GM10847 (cell line): Measurements from ENCODE around the gene TCF3.

Source experiments
- POLR2A ChIP-seq: IDR thresholded peaks from 2 replicates; pipeline ENCODE4 v1.6.1; 2011; ENCODE audit not compliant: insufficient read length; ENCODE audit errors: extremely low read depth

TCF3 gene

DNA sequence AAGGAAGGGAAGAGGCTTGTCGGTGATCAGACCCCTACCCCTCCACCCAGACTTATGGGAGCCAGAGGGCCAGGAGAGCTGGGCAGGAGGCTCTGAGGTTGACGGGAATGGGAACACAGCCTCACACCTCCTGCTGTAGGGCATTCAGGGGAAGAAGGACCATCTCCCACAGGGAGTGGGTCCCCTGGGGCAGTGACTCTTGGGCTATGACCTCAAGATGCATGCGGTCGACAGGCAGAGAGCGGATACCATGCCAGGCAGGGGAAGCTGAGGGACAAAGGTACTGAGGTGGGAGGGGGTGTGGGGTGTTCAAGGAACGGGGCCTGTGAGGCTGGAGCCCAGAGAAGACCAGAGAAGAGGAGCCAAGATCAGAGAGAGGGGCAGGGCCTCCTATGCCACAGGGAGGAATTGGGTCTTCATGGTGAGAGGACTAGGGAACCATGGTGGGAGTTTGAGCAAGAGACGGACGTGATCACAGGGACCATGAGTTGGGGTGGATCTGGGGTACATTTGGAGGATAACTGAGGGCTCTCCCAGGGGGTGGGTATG lies 4.6 kb upstream of the TCF3 start:
- TF ChIP-seq POLR2A = no peak

DNA sequence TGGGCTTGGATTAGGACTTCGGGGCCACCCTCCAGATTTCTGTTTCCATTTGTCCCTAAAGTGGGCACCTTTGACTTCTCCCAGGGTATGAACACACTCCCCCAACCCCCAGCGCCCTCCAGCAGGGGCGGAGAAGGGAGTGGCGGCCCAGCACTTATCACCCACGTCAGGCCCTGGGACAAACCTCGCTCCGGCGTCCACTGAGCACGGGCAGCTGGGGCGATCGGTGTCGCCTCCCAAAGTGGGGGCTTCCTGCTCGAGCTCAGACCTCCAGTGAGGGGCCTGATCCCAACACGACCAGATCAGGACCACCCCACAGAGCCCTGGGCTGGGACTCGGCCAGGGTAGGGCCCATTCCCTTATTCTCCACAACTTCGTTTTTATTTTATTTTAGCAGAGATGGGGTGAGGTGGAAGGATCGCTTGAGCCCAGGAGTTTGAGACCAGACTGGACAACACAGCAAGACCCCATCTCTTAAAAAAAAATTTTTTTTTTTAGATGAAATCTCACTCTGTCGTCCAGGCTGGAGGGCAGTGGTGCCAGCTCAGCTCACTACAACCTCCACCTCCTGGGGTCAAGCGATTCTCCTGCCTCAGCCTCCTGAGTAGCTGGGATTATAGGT lies 3.7 kb upstream of the TCF3 start:
- no peak for TF ChIP-seq POLR2A

DNA sequence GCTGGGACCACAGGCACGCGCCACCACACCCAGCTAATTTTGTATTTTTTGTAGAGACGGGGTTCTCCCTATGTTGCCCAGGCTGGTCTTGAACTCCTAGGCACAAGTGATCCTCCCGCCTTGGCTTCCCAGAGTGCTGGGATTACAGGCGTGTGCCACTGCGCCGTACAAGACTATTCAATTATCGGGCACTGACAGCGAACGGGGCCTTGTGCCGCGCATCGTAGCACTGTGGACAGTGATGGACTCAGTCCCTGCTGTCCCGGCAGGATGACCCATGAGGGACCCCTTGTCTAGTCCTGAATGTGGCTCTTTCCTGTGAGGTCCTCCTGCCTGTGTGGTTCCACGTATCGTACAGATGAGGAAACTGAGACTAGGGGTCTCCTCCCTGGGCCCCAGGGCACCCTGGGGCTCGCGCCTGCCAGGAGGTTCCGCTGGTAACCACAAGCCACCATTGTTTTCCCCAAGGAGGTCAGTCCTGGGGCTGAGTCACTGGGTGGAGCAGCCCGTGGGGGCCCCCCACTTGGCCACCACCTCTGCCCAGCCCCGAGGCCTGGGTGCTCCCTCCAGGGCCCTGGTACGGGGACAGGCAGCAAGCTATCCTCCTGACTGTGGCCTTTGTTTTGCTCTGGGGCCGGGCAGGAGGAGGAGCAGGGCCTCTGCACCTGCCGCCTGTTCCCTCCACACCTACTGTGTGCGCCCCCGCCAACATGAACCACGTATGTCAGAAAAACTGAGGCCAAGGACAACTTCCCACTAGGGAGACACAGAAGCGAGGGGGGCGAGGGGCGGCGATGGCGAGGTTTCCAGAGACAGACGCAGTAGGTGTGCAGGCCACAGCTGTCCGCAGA lies 2.9 kb upstream of the TCF3 start:
- no peak for TF ChIP-seq POLR2A

DNA sequence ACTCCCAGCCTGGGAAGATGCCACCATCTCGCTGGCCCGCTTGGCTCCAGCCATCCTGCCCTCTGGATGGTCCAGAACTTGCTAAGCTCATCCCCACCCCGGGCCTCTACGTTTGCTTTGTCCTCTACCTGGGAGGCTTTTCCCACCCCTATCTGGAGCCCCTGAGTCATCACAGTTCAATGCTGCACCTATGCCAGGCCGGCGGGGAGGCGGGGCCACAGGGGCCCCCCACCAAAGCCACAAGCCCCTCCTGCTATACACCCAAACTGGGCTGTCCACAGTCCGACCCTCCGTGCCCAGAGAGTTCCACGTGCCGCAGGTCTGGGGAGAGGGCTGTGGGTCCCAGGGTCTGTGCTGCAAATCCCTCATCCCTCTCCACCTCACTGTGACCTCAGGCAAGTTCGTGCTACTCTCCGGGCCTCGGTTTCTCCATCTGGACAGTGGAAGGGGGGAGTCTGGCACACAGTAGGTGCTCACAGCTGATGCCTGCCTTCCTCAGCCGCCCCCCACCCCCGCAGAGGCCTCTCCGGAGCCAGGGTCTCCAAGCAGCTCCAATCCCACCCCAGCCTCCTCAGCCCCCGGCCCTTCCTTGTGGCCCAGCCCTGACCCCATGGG lies 1.9 kb upstream of the TCF3 start:
- TF ChIP-seq POLR2A = no peak

DNA sequence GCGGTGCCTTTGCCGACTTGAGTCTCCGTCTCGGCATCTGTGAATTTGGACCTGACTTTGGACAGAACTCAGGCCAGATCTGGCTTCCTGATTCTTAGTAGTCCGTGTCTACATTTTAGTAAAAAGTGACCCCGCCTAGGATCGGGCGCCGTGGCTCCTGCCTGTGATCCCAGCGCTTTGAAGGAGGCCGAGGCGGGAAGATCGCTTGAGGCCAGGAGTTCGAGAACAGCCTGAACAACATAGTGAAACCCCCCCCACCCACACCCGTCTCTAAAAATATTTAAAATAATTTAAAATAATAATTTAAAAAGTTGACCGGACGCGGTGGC lies 849 bp upstream of the TCF3 start:
- no peak for TF ChIP-seq POLR2A

DNA sequence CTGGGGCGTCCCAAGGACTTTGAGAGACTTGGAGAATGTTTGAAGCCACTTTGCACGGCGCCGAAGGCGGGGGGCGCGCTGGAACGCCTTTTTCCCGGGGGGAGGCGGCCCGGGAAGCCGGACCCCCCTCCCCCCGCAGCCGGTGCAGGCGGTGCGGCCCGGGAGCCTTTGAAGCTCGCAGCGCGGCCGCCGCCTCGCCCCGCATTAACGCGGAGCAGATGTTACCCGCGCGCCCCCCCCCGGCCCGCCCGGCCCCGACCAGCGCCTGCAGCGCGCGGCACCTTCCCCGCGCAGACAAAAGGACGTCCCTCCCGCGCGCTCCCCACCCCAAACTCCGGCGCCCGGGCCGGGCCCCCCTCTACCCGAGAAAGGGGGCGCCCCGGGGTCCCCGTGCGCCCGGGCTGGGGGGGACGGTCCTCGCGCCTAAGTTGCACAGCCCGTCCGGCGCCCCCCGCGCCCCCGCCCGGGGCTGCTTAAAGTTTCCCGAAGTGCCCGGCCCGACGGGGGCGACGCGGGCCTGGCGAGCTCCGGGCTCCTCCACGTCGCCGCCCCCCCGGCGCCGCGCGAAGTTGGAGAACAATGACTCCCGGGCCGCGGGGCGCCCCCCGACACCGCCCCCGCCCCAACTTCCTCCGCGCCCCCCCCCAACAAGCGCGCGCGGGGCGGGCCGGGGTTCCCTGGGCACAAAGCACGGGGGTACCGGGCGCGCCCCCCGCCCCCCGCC lies 685 bp downstream of the TCF3 start:
- TF ChIP-seq POLR2A = peak; percentile 8

DNA sequence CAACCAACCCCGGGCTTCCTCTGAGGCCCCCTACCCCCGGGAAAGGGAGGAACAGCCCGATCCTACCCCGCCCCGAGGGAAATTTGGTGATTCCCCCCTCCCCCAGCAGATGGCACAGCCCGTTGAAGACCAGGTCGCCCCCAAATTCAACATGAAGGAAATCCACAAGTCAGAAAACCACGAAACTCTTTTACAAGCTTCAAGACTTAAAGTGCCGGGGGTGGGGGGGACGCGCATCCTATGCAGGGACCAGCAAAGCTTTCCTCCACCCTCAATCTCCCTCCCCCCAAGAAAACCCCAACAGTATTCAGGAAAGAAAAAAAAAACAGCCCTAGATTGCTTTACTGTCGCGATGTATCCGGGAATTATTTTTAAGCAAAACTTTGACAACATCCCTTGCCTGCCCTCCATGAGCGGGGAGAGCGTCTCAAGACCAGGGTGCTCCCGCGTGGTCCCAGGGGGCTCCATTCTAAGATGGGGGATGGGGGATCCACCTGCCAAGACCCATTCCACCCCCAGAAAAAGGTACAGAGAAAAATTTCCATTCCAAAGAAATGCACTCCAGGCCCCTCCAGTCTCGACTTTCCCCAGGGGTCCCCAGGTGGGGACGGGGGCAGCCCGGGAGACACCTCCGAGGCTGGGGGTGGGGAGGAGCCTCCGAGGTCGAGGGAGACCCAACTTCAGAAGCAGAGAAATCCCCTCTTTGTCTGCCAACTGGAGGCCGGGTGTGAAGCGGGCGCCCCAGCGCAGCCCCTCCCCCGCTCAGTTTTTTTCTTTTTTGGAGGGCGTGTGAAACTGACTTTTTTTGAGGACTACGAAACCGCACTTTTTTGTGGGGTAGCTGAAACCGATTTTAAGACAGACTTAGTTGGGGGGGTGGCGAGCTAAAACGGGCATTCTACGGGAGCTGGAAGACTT lies 1.5 kb downstream of the TCF3 start:
- no peak for TF ChIP-seq POLR2A

DNA sequence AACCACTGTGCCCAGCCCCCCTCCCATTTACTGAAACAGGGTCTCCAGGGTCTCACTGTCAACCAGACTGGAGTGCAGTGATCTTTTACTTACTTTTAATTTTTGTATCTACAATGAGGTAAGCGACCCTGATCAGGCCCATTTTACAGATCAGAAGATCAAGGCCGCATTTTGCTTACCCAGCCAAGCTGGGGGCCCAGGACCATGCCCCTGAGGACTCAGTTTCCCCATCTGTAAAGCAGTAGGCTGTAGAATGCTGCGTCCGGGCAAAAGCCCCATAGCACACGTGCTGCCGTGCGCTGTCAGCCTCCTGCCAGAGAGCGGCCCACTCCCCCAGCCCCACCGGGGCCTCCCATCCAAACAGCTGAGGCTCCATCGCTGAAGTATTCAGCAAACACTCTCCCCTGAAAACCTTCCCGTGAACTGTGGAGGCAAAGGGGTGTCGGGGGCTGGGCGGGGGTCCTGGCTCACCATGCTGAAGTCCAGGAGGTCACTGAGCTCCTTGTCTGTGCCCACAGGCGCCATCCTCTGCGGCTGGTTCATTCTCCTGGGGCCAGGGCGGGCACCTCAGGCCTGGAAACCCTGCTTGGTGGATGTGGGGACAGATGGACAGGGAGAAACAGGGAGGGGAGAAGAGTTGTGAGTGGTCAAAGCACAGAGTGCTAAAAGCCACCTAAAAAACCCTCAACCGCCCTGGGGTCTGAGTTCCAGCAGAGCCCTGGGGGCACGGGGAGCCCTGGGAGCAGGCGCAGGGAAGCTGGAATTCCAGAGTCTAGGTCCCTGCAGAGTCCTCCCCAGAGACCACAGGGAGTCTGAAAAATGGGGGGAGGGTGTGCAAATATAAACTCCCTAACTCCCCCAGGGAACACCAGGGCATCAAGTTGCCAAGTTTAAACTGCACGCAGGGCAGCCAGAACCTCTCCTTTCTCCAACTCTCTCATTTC lies 2.4 kb downstream of the TCF3 start:
- no peak for TF ChIP-seq POLR2A

DNA sequence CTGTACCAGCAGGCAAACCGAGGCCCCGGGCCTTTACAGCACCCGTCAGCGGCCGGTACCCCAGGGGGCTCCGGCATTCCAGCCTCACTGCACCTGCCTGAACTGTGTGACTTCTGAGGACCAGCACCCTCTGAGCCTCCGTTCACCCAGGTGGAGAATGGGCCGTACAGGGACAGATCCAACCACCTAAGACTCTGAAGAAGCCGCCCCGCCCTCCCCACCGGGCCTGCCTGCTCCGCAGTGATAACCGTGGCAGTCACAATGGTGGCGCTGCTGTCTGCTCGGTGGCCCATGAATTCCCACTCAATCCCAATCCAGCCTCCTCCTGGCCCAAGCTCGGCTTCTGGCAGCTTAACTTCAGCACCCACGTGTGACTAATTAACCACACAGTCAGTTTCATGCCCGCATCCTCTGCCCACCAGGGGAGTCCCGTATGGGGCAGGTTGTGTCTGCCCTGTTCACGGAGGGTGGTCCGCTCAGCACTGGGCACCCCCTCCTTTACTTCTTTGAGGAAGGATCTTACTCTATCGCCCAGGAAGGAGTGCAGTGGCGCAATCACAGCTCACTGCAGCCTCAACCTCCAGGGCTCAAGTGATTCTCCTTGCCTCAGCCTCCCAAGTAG lies 3.4 kb downstream of the TCF3 start:
- peak; percentile 10 for TF ChIP-seq POLR2A

DNA sequence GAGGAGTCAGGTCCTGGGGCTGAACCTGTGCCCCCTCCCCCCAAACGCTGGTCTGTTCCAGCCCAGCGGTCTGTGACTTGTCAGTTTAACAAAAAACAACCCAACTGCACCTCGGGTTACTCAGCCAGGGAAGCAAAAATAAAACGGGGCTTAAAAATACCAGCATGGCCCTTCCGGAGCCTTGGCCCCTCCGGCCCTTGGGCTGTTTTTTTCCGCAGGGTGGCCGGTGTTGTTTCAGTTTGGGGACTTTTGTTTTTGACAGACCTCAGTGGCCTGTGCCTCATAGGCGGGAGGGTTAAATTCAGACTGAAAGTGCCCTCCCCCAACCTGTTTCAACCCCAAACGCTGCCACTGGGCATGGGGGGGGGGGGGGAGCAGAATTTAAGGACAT lies 4.0 kb downstream of the TCF3 start:
- no peak for TF ChIP-seq POLR2A

DNA sequence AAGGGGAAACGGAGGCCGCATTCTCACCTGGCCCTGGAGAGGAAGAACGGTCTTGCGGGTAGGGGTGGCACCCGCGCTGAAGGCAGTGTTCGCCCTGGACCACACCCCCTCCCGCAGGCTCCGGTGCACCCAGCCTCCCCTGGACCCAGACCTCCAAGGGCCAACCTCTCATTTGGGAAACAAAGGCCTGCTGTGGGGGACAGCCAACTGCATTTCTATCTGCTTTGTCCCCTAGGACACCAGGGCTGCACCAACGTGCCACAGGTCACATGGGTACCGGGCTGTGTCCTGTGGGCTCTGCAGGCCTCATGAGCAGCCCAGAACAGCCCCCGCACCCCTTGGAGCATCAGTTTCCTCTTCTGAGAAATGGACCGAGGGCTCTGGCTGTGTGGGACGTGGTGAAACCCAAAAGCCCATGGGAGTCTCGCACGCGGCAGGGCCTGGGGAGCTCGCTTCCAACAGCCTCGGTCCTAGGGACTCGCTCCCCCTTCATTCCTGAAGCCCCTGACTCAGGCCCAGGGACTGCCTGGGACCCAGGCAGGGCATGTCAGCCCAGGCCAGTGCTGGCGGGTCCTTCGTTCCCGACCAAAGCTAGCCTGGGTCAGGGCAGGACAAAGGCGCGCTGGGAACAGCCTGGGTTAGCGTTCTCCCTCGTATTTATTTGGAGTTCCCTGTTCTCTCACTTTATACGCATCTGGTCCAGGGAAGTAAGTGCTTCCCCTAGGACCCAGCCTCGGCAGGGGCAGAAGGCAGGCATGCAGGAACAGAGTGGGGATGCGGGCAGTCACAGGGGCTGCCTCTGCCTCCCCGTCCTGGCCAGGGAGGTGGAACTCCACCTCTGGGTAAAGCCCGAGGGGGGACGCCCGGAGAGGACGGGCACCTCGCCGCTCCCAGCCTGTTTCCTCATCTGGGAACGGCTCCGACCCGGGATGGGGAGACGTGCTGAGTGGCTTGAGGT lies 4.6 kb downstream of the TCF3 start:
- TF ChIP-seq POLR2A = no peak
